ENCODE measurements around the gene MEMO1. TPM values are rescaled to one million over a fixed set of nuclear protein-coding genes. Genes with fewer than 3 reads are reported as not detected.

The MEMO1 gene
- total and polyA plus RNA-seq, 2 donors (not counting 3 experiments of a cell fraction or from before 2014, with no cell fraction given), result 38.6 to 56.2 TPM

- Histone ChIP-seq H4K20me1 (replicated peaks; ENCODE audit: control insufficient read depth, extremely low read depth, insufficient read depth, low read length) (peaks cover 11% of the 10 kb centered on the region), H3K9ac (replicated peaks; ENCODE audit: extremely low read depth, insufficient read depth, low read length) (no peak overlapping the region), H3K36me3 (ENCODE audit: control insufficient read depth in 2 of 2, extremely low read depth in 1 of 2, insufficient read depth in 2 of 2, low read length in 2 of 2) (no peaks in the 10 kb centered on the region), H3K27me3 (ENCODE audit: control insufficient read depth in 2 of 2, insufficient read depth in 2 of 2, low read length in 2 of 2) (no peaks in the 10 kb centered on the region), H3K27ac (ENCODE audit: insufficient read depth, low read depth, low read length) (no peak overlapping the region), H3K4me3 (replicated peaks in 1 of 3; ENCODE audit: insufficient read depth in 1 of 3, low read depth in 1 of 3, low read length in 3 of 3) (no peak overlapping the region), H3K79me2 (ENCODE audit: control insufficient read depth, insufficient read depth, low read length) (peaks cover 89% of the 10 kb centered on the region), H3K4me2 (ENCODE audit: insufficient read depth, low read length) (no peak overlapping the region), H2AFZ (ENCODE audit: low read depth, low read length) (no peak overlapping the region), H3K4me1 (ENCODE audit: control insufficient read depth, extremely low read depth, insufficient read depth, low read length) (peaks cover under 1% of the 10 kb centered on the region), H3K9me3 (replicated peaks; ENCODE audit: control insufficient read depth, insufficient read depth, low read length) (no peaks in the 10 kb centered on the region), H3K9me1 (replicated peaks; ENCODE audit: control insufficient read depth, extremely low read depth, insufficient read depth, low read length) (no peaks in the 10 kb centered on the region)
- intact Hi-C loops (cut with micrococcal nuclease), result no loop called here
- no peak for TF ChIP-seq MYC (IDR thresholded peaks at IDR 0.05; ENCODE audit: low read depth, low read length)
- no peak for TF ChIP-seq EZH2 (IDR thresholded peaks at IDR 0.05; ENCODE audit: borderline replicate concordance, low read depth, low read length, severe bottlenecking)
- no peak for TF ChIP-seq POLR2A (IDR thresholded peaks at IDR 0.05; ENCODE audit: low read depth, low read length)
- TF ChIP-seq JUN (IDR thresholded peaks at IDR 0.05; ENCODE audit: borderline replicate concordance, insufficient read depth, insufficient read length, low read depth), result no peak
- no peak for TF ChIP-seq CTCF (IDR thresholded peaks at IDR 0.05; ENCODE audit: extremely low read depth in 1 of 2, insufficient read depth in 1 of 2, low read depth in 1 of 2, low read length in 2 of 2)
- no peak for TF ChIP-seq GATA2 (IDR thresholded peaks at IDR 0.05; ENCODE audit: insufficient read depth, insufficient read length, low read depth, low read length)
- TF ChIP-seq FOS (IDR thresholded peaks at IDR 0.05; ENCODE audit: borderline replicate concordance, insufficient read depth, low read length), result no peak
- TF ChIP-seq MAX (IDR thresholded peaks at IDR 0.05; ENCODE audit: insufficient read depth, insufficient read length), result no peak
- no peak for TF ChIP-seq POLR2AphosphoS5 (IDR thresholded peaks at IDR 0.05; ENCODE audit: insufficient read depth, low read depth, low read length)
- BruUV-seq (replicated peaks), result no TSS peak
- ChIA-PET CTCF (no interaction called here), POLR2A (no interaction called here)
- no peak for DNase-seq (ENCODE audit: low read depth, low spot score)
- dilution Hi-C loops (cut with MboI; ENCODE audit: extremely low pct_ligation_motif_present, low sequenced_read_pairs), result no loop called here
- no peak for FAIRE-seq
Observed at GRCh38 chr2:32002406-32002805, 8.4 kb downstream of the MEMO1 start.

Data from endothelial cell of umbilical vein (primary cell).